SK-N-SH treated with all-trans-retinoic acid at 6 μM for 48 hours (cell line): ENCODE data around the gene EVI5.

Source experiments
- BACH2 ChIP-seq: fragments of 250-450 bp; sonication (Bioruptor Pico); IDR thresholded peaks from 2 replicates; pipeline ENCODE4 v1.9.0; 2021; ENCODE audit warnings: mild to moderate bottlenecking, borderline replicate concordance
- TF ChIP-seq, protein P1 (sequence below): fragments of 250-450 bp; sonication (Bioruptor Pico); IDR thresholded peaks from 2 replicates; pipeline ENCODE4 v1.5.1; 2020; ENCODE audit warnings: low read depth, mild to moderate bottlenecking, moderate library complexity
- TF ChIP-seq, protein P2 (sequence below): fragments of 250-450 bp; sonication (Bioruptor Pico); IDR thresholded peaks from 2 replicates; pipeline ENCODE4 v1.8.0; 2020; ENCODE audit warnings: mild to moderate bottlenecking, moderate library complexity, borderline replicate concordance

- no peak for TF ChIP-seq BACH2
- TF ChIP-seq, protein P1, sequence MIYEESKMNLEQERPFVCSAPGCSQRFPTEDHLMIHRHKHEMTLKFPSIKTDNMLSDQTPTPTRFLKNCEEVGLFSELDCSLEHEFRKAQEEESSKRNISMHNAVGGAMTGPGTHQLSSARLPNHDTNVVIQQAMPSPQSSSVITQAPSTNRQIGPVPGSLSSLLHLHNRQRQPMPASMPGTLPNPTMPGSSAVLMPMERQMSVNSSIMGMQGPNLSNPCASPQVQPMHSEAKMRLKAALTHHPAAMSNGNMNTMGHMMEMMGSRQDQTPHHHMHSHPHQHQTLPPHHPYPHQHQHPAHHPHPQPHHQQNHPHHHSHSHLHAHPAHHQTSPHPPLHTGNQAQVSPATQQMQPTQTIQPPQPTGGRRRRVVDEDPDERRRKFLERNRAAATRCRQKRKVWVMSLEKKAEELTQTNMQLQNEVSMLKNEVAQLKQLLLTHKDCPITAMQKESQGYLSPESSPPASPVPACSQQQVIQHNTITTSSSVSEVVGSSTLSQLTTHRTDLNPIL (CRISPR knock-in tag), result no peak
- TF ChIP-seq, protein P2, sequence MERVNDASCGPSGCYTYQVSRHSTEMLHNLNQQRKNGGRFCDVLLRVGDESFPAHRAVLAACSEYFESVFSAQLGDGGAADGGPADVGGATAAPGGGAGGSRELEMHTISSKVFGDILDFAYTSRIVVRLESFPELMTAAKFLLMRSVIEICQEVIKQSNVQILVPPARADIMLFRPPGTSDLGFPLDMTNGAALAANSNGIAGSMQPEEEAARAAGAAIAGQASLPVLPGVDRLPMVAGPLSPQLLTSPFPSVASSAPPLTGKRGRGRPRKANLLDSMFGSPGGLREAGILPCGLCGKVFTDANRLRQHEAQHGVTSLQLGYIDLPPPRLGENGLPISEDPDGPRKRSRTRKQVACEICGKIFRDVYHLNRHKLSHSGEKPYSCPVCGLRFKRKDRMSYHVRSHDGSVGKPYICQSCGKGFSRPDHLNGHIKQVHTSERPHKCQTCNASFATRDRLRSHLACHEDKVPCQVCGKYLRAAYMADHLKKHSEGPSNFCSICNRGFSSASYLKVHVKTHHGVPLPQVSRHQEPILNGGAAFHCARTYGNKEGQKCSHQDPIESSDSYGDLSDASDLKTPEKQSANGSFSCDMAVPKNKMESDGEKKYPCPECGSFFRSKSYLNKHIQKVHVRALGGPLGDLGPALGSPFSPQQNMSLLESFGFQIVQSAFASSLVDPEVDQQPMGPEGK, result no peak
These were observed 185.7 kb downstream of the EVI5 start for GRCh38 chr1:92599184-92599583.
